Chondrocyte (in vitro differentiated cells): Measurements from ENCODE around the gene IQCE. TPM values are rescaled to one million over a fixed set of nuclear protein-coding genes. Genes with fewer than 3 reads are reported as not detected.

Experiments
- DNase-seq: peaks from one replicate; pipeline ENCODE4 v3.0.0; 2021; ENCODE audit warnings: mixed read lengths, low spot score
- H3K27ac Mint-ChIP-seq: one replicate; pipeline ENCODE4 v1.8.0; 2021; ENCODE audit warnings: mild to moderate bottlenecking, moderate library complexity, mixed read lengths; ENCODE audit not compliant: unreplicated experiment
- H3K27me3 Mint-ChIP-seq: 2 replicates; pipeline ENCODE4 v1.8.0; 2021; ENCODE audit warnings: low read depth, mixed read lengths
- H3K36me3 Mint-ChIP-seq: 2 replicates; pipeline ENCODE4 v1.8.0; 2021; ENCODE audit warnings: low read depth, mixed read lengths
- H3K4me1 Mint-ChIP-seq: 2 replicates; pipeline ENCODE4 v1.8.0; 2021; ENCODE audit warnings: low read depth, mild to moderate bottlenecking, mixed read lengths
- H3K4me3 Mint-ChIP-seq: one replicate; pipeline ENCODE4 v1.8.0; 2021; ENCODE audit warnings: mild to moderate bottlenecking, moderate library complexity, mixed read lengths; ENCODE audit not compliant: unreplicated experiment
- H3K9me3 Mint-ChIP-seq: 2 replicates; pipeline ENCODE4 v1.8.0; 2021; ENCODE audit warnings: low read depth, mixed read lengths
- CTCF ChIP-seq: fragments of 200-600 bp; sonication (generic); IDR thresholded peaks from 2 replicates; pipeline ENCODE4 v1.5.0; 2021; ENCODE audit warnings: antibody characterized with exemption, mild to moderate bottlenecking, moderate library complexity
- total RNA-seq: library from RNA; stranded (reverse); gene quantifications from 3 replicates; pipeline ENCODE4 v1.2.1, GENCODE V29; 2021

Gene IQCE
- total RNA-seq, 1 donor from 2014 or later, result 10.0 TPM

DNA sequence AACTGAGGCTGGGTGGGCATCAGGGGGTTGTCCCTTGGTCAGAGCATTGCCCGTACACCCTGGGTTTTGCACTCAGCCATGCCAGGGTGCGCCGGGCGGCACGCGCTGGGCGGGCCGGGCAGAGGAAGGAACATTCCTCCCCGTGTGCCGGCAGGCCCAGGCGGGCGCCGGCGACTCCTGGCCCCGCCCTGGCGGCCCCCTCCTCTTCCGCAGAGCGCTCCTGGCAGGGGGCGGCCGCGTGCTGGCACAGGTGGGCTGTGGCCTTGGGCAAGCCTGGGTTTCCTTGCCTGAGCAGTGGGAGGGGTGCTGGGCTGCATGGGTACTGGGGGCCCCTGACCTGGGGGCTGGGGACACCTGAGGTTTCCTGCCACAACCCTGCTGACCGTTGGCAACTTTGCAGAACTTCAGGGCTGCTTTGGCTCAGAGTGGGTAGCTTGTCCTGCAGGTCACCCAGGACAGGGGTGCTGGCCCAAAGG lies 35.3 kb upstream of the IQCE start:
- no peaks in the 10 kb centered on the region for H3K9me3 Mint-ChIP-seq
- no peak for TF ChIP-seq CTCF

DNA sequence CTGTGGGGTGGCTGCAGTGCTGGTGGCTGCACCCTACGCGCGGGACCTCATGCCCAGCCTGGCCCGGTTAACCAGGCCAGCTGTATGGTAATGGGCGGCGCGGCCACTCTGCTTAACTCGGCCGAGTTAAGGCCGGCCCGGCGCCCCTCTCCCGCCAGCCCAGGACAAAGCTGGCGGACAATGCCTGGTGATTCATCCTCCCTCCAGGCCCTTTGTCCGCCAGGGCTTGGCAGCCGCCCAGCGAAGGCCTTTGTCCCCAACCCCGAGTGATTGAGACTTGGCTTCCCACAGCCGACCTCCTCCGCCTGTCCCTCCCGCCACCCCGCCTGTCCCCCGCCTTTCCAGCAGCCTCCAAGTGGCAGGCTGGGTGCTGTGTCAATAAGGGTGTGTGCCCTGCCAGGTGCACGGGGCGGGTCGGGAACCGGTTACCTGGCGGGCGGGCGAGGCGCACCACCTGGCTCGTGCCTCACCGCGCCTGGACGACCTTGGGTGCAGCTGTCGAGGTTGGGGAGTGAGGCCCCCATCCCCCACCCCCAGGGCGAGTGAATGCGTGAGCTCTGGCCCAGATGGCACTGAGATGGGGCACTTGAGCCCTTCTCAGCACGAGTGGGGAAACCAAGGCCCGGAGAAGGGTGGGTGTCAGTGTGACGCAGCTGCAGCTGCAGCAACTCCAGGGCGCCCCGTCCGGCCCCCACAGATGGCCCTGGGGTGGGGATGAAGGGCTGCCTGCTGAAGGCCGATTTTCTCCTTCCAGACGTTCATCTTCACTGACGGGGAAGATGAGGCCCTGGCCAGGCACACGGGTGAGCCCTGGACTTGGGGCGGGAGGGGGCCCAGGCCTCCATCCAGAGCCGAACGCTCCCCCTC lies 34.6 kb upstream of the IQCE start:
- peaks cover 3% of the 10 kb centered on the region for H3K36me3 Mint-ChIP-seq
- H3K9me3 Mint-ChIP-seq, result no peaks in the 10 kb centered on the region
- H3K4me1 Mint-ChIP-seq, result peaks cover 61% of the 10 kb centered on the region
- no peaks in the 10 kb centered on the region for H3K27me3 Mint-ChIP-seq
- no peak for TF ChIP-seq CTCF
- H3K4me3 Mint-ChIP-seq, result peak overlapping the region; percentile 42
- no peak for DNase-seq
- H3K27ac Mint-ChIP-seq, result no peak overlapping the region

More for the DNA sequence above, 35.3 kb upstream of the IQCE start:
- Mint-ChIP-seq H3K4me1 (peaks cover 56% of the 10 kb centered on the region), H3K4me3 (peak overlapping the region; percentile 80), H3K36me3 (peaks cover 3% of the 10 kb centered on the region), H3K27ac (no peak overlapping the region), H3K27me3 (no peaks in the 10 kb centered on the region)
- DNase-seq, result no peak

DNA sequence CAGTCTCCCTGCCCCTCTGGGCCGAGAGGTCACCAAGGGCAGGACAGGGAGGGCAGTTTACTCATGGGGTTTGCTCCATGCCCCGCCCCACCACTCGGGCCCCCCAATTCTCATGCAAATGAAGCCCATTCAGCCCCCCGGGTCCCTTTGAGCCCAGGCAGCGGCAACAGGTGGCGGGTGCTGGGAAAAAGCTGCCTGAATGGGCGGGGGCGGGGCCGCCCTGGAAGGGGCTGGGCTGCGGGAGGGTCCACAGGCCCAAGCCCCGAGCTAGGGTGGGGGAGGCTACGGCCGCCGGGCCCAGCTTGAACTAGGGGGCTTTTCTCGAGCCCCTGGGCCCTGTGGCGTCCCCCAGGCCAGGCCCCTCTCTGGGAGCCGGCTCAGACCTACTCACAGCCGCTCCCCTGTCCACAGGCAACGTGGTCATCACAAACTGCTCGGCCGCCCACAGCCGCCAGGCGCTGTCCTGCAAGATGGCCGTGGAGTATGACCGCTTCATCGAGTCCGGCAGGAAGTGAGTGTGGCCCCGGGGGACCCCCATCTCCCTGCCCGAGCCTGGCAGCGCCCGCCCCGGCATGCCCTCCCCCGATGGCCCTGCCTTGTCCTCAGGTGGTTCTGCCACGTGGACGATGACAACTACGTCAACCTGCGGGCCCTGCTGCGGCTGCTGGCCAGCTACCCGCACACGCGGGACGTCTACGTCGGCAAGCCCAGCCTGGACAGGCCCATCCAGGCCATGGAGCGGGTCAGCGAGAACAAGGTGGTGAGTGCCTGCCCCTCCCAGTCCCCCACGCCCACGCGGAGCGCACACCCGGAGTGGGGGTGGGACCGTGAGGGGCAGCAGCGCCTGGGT lies 33.7 kb upstream of the IQCE start:
- no peak for TF ChIP-seq CTCF
- no peaks in the 10 kb centered on the region for H3K9me3 Mint-ChIP-seq
- H3K4me3 Mint-ChIP-seq, result no peak overlapping the region
- H3K4me1 Mint-ChIP-seq, result peaks cover 68% of the 10 kb centered on the region
- no peak overlapping the region for H3K27ac Mint-ChIP-seq
- peaks cover 3% of the 10 kb centered on the region for H3K36me3 Mint-ChIP-seq
- H3K27me3 Mint-ChIP-seq, result no peaks in the 10 kb centered on the region
- no peak for DNase-seq

- Mint-ChIP-seq H3K9me3 (no peaks in the 10 kb centered on the region), H3K36me3 (peaks cover 3% of the 10 kb centered on the region), H3K27me3 (no peaks in the 10 kb centered on the region), H3K27ac (peak overlapping the region; percentile 27), H3K4me3 (no peak overlapping the region), H3K4me1 (peaks cover 66% of the 10 kb centered on the region)
- TF ChIP-seq CTCF, result peak; percentile 9
- DNase-seq, result no peak
Measured at GRCh38 chr7:2525658-2526630, 32.8 kb upstream of the IQCE start.
